ENCODE results near the gene ASAP2. TPM values are rescaled to one million over a fixed set of nuclear protein-coding genes. Genes with fewer than 3 reads are reported as not detected.

Gene ASAP2
- total RNA-seq, 1 donor = 66.2 TPM

DNA sequence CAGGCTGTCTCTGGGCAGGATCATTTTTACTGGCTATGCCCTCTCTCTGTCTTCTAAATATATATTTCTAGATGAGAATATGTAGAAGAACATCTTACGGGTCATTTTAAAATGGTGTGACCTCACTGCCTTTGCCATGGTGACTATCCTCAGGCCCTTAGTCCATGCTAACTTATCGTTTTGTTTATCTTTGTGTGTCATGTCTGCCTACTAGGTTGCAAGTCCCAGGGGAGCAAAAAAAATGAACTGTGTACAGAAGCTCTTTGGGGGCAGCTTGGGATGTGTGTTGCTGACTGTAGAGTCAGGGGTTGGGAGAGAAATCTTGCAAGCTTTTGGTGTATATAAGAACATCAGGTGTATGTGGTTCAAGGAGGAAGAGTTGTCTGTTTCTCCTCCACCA is 227.9 kb downstream of the ASAP2 start:
- H3K9me3 ChIP-seq (ENCODE audit: low read depth, low read length) = no peaks in the 10 kb centered on the region

DNA sequence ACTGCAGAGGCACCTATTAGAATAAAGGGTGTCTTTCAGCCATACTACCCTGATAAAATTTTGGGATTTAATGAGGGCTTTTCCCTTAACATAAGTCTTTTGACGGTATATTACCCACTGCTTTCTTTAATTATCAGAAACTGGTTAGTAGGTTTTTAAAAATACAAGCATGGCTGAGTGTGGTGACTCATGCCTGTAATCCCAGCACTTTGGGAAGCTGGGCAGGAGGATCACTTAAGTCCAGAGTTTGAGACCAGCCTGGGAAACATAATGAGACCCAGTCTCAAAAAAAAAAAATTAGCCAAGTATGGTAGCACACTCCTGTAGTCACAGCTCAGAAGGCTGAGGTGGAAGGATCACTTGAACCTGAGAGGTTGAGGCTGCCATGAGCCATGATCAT is 232.9 kb downstream of the ASAP2 start:
- H3K79me2 ChIP-seq (ENCODE audit: insufficient read depth, low read length) = no peaks in the 10 kb centered on the region
- no peaks in the 10 kb centered on the region for H3K27me3 ChIP-seq (ENCODE audit: insufficient read depth, low read length)
- no peak overlapping the region for H3K4me3 ChIP-seq (ENCODE audit: insufficient read depth, low read length)
- H3K9me3 ChIP-seq (ENCODE audit: low read depth, low read length) = no peaks in the 10 kb centered on the region
- no peak overlapping the region for H2AFZ ChIP-seq (ENCODE audit: low read length)
- peaks cover 49% of the 10 kb centered on the region for H3K36me3 ChIP-seq (ENCODE audit: insufficient read depth, low read length)
- TF ChIP-seq, protein P1, sequence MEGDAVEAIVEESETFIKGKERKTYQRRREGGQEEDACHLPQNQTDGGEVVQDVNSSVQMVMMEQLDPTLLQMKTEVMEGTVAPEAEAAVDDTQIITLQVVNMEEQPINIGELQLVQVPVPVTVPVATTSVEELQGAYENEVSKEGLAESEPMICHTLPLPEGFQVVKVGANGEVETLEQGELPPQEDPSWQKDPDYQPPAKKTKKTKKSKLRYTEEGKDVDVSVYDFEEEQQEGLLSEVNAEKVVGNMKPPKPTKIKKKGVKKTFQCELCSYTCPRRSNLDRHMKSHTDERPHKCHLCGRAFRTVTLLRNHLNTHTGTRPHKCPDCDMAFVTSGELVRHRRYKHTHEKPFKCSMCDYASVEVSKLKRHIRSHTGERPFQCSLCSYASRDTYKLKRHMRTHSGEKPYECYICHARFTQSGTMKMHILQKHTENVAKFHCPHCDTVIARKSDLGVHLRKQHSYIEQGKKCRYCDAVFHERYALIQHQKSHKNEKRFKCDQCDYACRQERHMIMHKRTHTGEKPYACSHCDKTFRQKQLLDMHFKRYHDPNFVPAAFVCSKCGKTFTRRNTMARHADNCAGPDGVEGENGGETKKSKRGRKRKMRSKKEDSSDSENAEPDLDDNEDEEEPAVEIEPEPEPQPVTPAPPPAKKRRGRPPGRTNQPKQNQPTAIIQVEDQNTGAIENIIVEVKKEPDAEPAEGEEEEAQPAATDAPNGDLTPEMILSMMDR (IDR thresholded peaks at IDR 0.05; ENCODE audit: extremely low read depth, low read depth, low read length) = no peak
- no peak for DNase-seq (ENCODE audit: insufficient read length, low spot score, missing footprints)
- H3K27ac ChIP-seq (ENCODE audit: low read depth, low read length) = peak overlapping the region; percentile 82
- no peak overlapping the region for H3K4me2 ChIP-seq (ENCODE audit: insufficient read depth, low read length)
- no peaks in the 10 kb centered on the region for H4K20me1 ChIP-seq (ENCODE audit: insufficient read depth, low read length)
- H3K4me1 ChIP-seq (ENCODE audit: insufficient read depth, low read length) = peaks cover 21% of the 10 kb centered on the region

More for the DNA sequence above, 227.9 kb downstream of the ASAP2 start:
- H3K27ac ChIP-seq (ENCODE audit: low read depth, low read length) = no peak overlapping the region
- H2AFZ ChIP-seq (ENCODE audit: low read length) = no peak overlapping the region
- peaks cover 52% of the 10 kb centered on the region for H3K36me3 ChIP-seq (ENCODE audit: insufficient read depth, low read length)
- peaks cover 12% of the 10 kb centered on the region for H3K4me1 ChIP-seq (ENCODE audit: insufficient read depth, low read length)
- DNase-seq (ENCODE audit: insufficient read length, low spot score, missing footprints) = peak; percentile 8
- H3K79me2 ChIP-seq (ENCODE audit: insufficient read depth, low read length) = no peaks in the 10 kb centered on the region
- H3K27me3 ChIP-seq (ENCODE audit: insufficient read depth, low read length) = no peaks in the 10 kb centered on the region
- no peaks in the 10 kb centered on the region for H4K20me1 ChIP-seq (ENCODE audit: insufficient read depth, low read length)
- H3K4me2 ChIP-seq (ENCODE audit: insufficient read depth, low read length) = no peak overlapping the region
- TF ChIP-seq, protein P1 (IDR thresholded peaks at IDR 0.05; ENCODE audit: extremely low read depth, low read depth, low read length) = no peak
- H3K4me3 ChIP-seq (ENCODE audit: insufficient read depth, low read length) = no peak overlapping the region

GRCh38 chr2:9440058-9440727 is 233.6 kb downstream of the ASAP2 start:
- DNase-seq (ENCODE audit: insufficient read length, low spot score, missing footprints) = no peak
- Histone ChIP-seq H3K36me3 (ENCODE audit: insufficient read depth, low read length) (peaks cover 52% of the 10 kb centered on the region), H3K4me2 (ENCODE audit: insufficient read depth, low read length) (peak overlapping the region; percentile 20), H3K79me2 (ENCODE audit: insufficient read depth, low read length) (no peaks in the 10 kb centered on the region), H3K27ac (ENCODE audit: low read depth, low read length) (peak overlapping the region; percentile 82), H2AFZ (ENCODE audit: low read length) (no peak overlapping the region), H3K9me3 (ENCODE audit: low read depth, low read length) (no peaks in the 10 kb centered on the region), H3K4me1 (ENCODE audit: insufficient read depth, low read length) (peaks cover 19% of the 10 kb centered on the region), H3K4me3 (ENCODE audit: insufficient read depth, low read length) (no peak overlapping the region), H4K20me1 (ENCODE audit: insufficient read depth, low read length) (no peaks in the 10 kb centered on the region), H3K27me3 (ENCODE audit: insufficient read depth, low read length) (no peaks in the 10 kb centered on the region)
- TF ChIP-seq, protein P1 (IDR thresholded peaks at IDR 0.05; ENCODE audit: extremely low read depth, low read depth, low read length) = no peak

DNA sequence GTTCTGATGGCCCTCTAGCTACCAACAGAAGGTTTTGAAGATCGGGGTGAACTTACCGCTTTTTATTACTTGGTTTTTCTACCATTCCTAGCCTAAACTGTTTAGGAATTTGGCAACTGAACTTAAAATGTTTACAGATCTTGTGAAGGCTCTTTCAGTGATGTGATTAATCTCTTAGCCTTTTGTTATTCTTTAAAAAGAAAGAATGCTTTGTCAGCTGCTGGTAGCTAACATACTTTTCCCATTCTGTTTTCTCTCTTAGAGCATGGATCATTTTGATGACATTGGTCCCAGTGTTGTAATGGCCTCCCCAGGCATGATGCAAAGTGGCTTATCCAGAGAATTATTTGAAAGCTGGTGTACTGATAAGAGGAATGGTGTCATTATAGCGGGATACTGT is 234.9 kb downstream of the ASAP2 start:
- Histone ChIP-seq H3K9me3 (ENCODE audit: low read depth, low read length) (no peaks in the 10 kb centered on the region), H4K20me1 (ENCODE audit: insufficient read depth, low read length) (no peaks in the 10 kb centered on the region), H3K79me2 (ENCODE audit: insufficient read depth, low read length) (no peaks in the 10 kb centered on the region), H2AFZ (ENCODE audit: low read length) (no peak overlapping the region), H3K27ac (ENCODE audit: low read depth, low read length) (peak overlapping the region; percentile 29), H3K27me3 (ENCODE audit: insufficient read depth, low read length) (no peaks in the 10 kb centered on the region), H3K4me3 (ENCODE audit: insufficient read depth, low read length) (no peak overlapping the region), H3K4me2 (ENCODE audit: insufficient read depth, low read length) (no peak overlapping the region), H3K4me1 (ENCODE audit: insufficient read depth, low read length) (peaks cover 19% of the 10 kb centered on the region), H3K36me3 (ENCODE audit: insufficient read depth, low read length) (peaks cover 54% of the 10 kb centered on the region)
- DNase-seq (ENCODE audit: insufficient read length, low spot score, missing footprints) = no peak
- TF ChIP-seq, protein P1 (IDR thresholded peaks at IDR 0.05; ENCODE audit: extremely low read depth, low read depth, low read length) = no peak

All from osteoblast (primary cell).